HG03571 (cell line): ENCODE data around the gene PANK2.
A peak's percentile ranks its signal among the peaks of the same experiment; 100 is the strongest.
"Not testable (repeated sequence)": the region's sequence is repeated elsewhere in the genome, so short reads cannot be mapped to it uniquely, and the experiment has no call there.

Experiments
- ATAC-seq: cut with Tn5 transposase; IDR thresholded peaks from one replicate; pipeline ENCODE4 v1.9.1; 2021; ENCODE audit not compliant: unreplicated experiment

PANK2 gene

GRCh38 chr20:3888622-3889488, at the start of gene PANK2:
Gene PANK2, plus strand, starts transcription at chr20:3889387.
- ATAC-seq = peak; percentile 91

GRCh38 chr20:3840201-3840600, 49.0 kb upstream of the PANK2 start:
- not testable (repeated sequence) for ATAC-seq

- ATAC-seq = no peak
Measured at GRCh38 chr20:3842348-3842930, 46.7 kb upstream of the PANK2 start.

- no peak for ATAC-seq
Measured at GRCh38 chr20:3843490-3843889, 45.7 kb upstream of the PANK2 start.

- ATAC-seq = not testable (repeated sequence)
Measured at GRCh38 chr20:3843990-3844619, 45.1 kb upstream of the PANK2 start.

GRCh38 chr20:3846378-3846739, 42.8 kb upstream of the PANK2 start:
- ATAC-seq = no peak

- peak; percentile 78 for ATAC-seq
Measured at GRCh38 chr20:3846740-3847428, 42.3 kb upstream of the PANK2 start, which contains the start of gene MAVS. Gene MAVS, plus strand, starts transcription at chr20:3846834. Its CDS starts 7,791 bp downstream, at chr20:3854625.

- ATAC-seq = no peak
Measured at GRCh38 chr20:3847429-3847940, 41.7 kb upstream of the PANK2 start.

GRCh38 chr20:3848565-3848964, 40.6 kb upstream of the PANK2 start:
- no peak for ATAC-seq

GRCh38 chr20:3854462-3854871, 34.7 kb upstream of the PANK2 start:
- no peak for ATAC-seq

GRCh38 chr20:3857405-3857804, 31.8 kb upstream of the PANK2 start:
- no peak for ATAC-seq

- ATAC-seq = no peak
Measured at GRCh38 chr20:3858689-3859088, 30.5 kb upstream of the PANK2 start.

- ATAC-seq = no peak
Measured at GRCh38 chr20:3861191-3861590, 28.0 kb upstream of the PANK2 start.

- ATAC-seq = no peak
Measured at GRCh38 chr20:3862333-3862732, 26.9 kb upstream of the PANK2 start.

GRCh38 chr20:3863317-3863716, 25.9 kb upstream of the PANK2 start:
- no peak for ATAC-seq

- no peak for ATAC-seq
Measured at GRCh38 chr20:3864518-3864917, 24.7 kb upstream of the PANK2 start.

- no peak for ATAC-seq
Measured at GRCh38 chr20:3865152-3865886, 23.9 kb upstream of the PANK2 start.

- no peak for ATAC-seq
Measured at GRCh38 chr20:3865887-3866407, 23.2 kb upstream of the PANK2 start.

- no peak for ATAC-seq
Measured at GRCh38 chr20:3866464-3866863, 22.7 kb upstream of the PANK2 start.

GRCh38 chr20:3867802-3868201, 21.4 kb upstream of the PANK2 start:
- no peak for ATAC-seq
